B cell (primary cell): Measurements from ENCODE around the gene SYT17. TPM values are rescaled to one million over a fixed set of nuclear protein-coding genes. Genes with fewer than 3 reads are reported as not detected.

ENCODE experiments used
- ATAC-seq: fragments of 200-7000 bp; cut with Tn5 transposase; one replicate; pipeline ENCODE4 v1.10.0; 2021; ENCODE audit warnings: low read depth, mild to moderate bottlenecking, moderate number of reproducible peaks, moderate library complexity
- CTCF ChIA-PET: fragments of 350-600 bp; sonication (Branson Sonifier 250); formaldehyde crosslinking; loops from one replicate; lab custom pipeline; 2021; ENCODE audit warnings: antibody characterized with exemption, inconsistent platforms; lab: Charles Lee
- POLR2A ChIA-PET: fragments of 350-600 bp; sonication (Branson Sonifier 250); formaldehyde crosslinking; loops from one replicate; lab custom pipeline; 2021; ENCODE audit warnings: antibody characterized with exemption; lab: Charles Lee
- DNase-seq: peaks from one replicate; pipeline ENCODE4 v3.0.0; 2013
- H2AFZ ChIP-seq: 2 replicates; pipeline ENCODE4 v1.6.1; 2012; ENCODE audit warnings: mild to moderate bottlenecking, low read depth, low read length; ENCODE audit not compliant: insufficient read depth, poor library complexity, severe bottlenecking
- H3K27ac ChIP-seq, 2 donors: 1 replicate in 1 of 2; 2 replicates in 1 of 2; pipeline ENCODE4 v1.5.1; 2012 to 2013; ENCODE audit warnings: low read length in 2 of 2, mild to moderate bottlenecking in 2 of 2, moderate library complexity in 1 of 2
- H3K27me3 ChIP-seq, 4 experiments: fragments of 200-600 bp in 1 of 4; sonication (generic) in 1 of 4; replicated peaks in 1 of 4; 1 replicate in 2 of 4; 2 replicates in 2 of 4; pipeline versions ENCODE4 v1.6.1 to v1.7.0; 2013 to 2016; ENCODE audit warnings: low read length in 3 of 4, mild to moderate bottlenecking in 2 of 4, mixed read lengths in 1 of 4, moderate library complexity in 1 of 4; ENCODE audit not compliant: insufficient read depth in 4 of 4, control insufficient read depth in 3 of 4; ENCODE audit errors: control extremely low read depth in 1 of 4
- H3K36me3 ChIP-seq, 2 experiments: replicated peaks in 1 of 2; 1 replicate in 1 of 2; 2 replicates in 1 of 2; pipeline versions ENCODE4 v1.6.1 to v1.7.1; 2013; ENCODE audit warnings: low read length in 1 of 2; ENCODE audit not compliant: insufficient read depth in 2 of 2, control insufficient read depth in 1 of 2; ENCODE audit errors: control extremely low read depth in 1 of 2, extremely low read depth in 1 of 2
- H3K4me1 ChIP-seq, 2 donors: fragments of 200-600 bp in 1 of 2; sonication (generic) in 1 of 2; 1 replicate in 1 of 2; 2 replicates in 1 of 2; pipeline versions ENCODE4 v1.5.1 to v1.6.1; 2013 to 2017; ENCODE audit warnings: low read length in 2 of 2; ENCODE audit not compliant: control insufficient read depth in 2 of 2, insufficient read depth in 2 of 2
- H3K4me2 ChIP-seq: replicated peaks from 2 replicates; pipeline ENCODE3; 2012; ENCODE audit warnings: mild to moderate bottlenecking, low read depth, low read length; ENCODE audit not compliant: poor library complexity, severe bottlenecking
- H3K4me3 ChIP-seq, 5 experiments: fragments of 200-600 bp in 1 of 5; sonication (generic) in 1 of 5; 1 replicate in 3 of 5; 2 replicates in 2 of 5; pipeline versions ENCODE4 v1.5.1 to v1.7.0; 2011 to 2016; ENCODE audit warnings: low read length in 4 of 5, mild to moderate bottlenecking in 4 of 5, low read depth in 2 of 5, control low read depth in 1 of 5, moderate library complexity in 1 of 5; ENCODE audit not compliant: insufficient read depth in 1 of 5; ENCODE audit errors: control extremely low read depth in 1 of 5, extremely low read depth in 1 of 5
- H3K79me2 ChIP-seq: fragments of 200-600 bp; sonication (generic); one replicate; pipeline ENCODE4 v1.6.0; 2016; ENCODE audit warnings: low read length; ENCODE audit not compliant: control insufficient read depth, insufficient read depth
- H3K9ac ChIP-seq: fragments of 200-600 bp; sonication (generic); 2 replicates; pipeline ENCODE4 v1.6.1; 2017; ENCODE audit warnings: mild to moderate bottlenecking, low read length, moderate library complexity
- H3K9me3 ChIP-seq, 3 donors: one replicate each; pipeline versions ENCODE4 v1.6.1 to v1.7.1; 2013; ENCODE audit warnings: low read length in 2 of 3; ENCODE audit not compliant: control insufficient read depth in 2 of 3, insufficient read depth in 1 of 3; ENCODE audit errors: control extremely low read depth in 1 of 3
- H4K20me1 ChIP-seq: 2 replicates; pipeline ENCODE4 v1.6.0; 2012; ENCODE audit warnings: mild to moderate bottlenecking, low read length; ENCODE audit not compliant: insufficient read depth, control insufficient read depth, poor library complexity, severe bottlenecking
- H3K27ac Mint-ChIP-seq: one replicate; pipeline ENCODE4 v1.8.0; 2021; ENCODE audit warnings: mixed read lengths
- H3K27me3 Mint-ChIP-seq: one replicate; pipeline ENCODE4 v1.8.0; 2021; ENCODE audit warnings: mixed read lengths
- H3K4me1 Mint-ChIP-seq: one replicate; pipeline ENCODE4 v1.8.0; 2021; ENCODE audit warnings: mixed read lengths
- H3K4me3 Mint-ChIP-seq: one replicate; pipeline ENCODE4 v1.8.0; 2021; ENCODE audit warnings: mixed read lengths
- H3K9me3 Mint-ChIP-seq: one replicate; pipeline ENCODE4 v1.8.0; 2022; ENCODE audit warnings: mixed read lengths; ENCODE audit not compliant: insufficient read depth
- CTCF ChIP-seq: fragments of 200-600 bp; IDR thresholded peaks from one replicate; pipeline ENCODE4 v1.8.0; 2022; ENCODE audit warnings: antibody characterized with exemption, mild to moderate bottlenecking
- EZH2 ChIP-seq: IDR thresholded peaks from 2 replicates; pipeline ENCODE4 v1.6.1; 2012; ENCODE audit warnings: borderline replicate concordance, low read depth, mild to moderate bottlenecking, moderate library complexity, low read length; ENCODE audit not compliant: insufficient read depth, poor library complexity, severe bottlenecking
- whole genome bisulfite sequencing: methylation state at CpG from one replicate; pipeline ENCODE4 v1.1.5; 2013; ENCODE audit warnings: missing lambda C conversion rate; ENCODE audit not compliant: insufficient coverage; 5-methylcytosine and 5-hydroxymethylcytosine counted together
- intact Hi-C: fragments of 100-400 bp; cut with micrococcal nuclease; formaldehyde crosslinking; loops from one replicate; pipeline ENCODE4 v1.10.0; 2022
- polyA plus RNA-seq: library from polyadenylated mRNA; depleted of rRNA; stranded (reverse); fragments of >200 nt; gene quantifications from 2 replicates; pipeline ENCODE4 v1.2.3, GENCODE V29; 2012
- total RNA-seq, 2 donors: library from RNA; stranded (reverse); fragments of 120-200 nt in 1 of 2; gene quantifications; 1 replicate in 1 of 2; 2 replicates in 1 of 2; pipeline versions ENCODE4 v1.2.3 to v1.2.4, GENCODE V29; 2013 to 2022

SYT17 gene
- total and polyA plus RNA-seq, 2 donors (not counting 1 experiment from before 2014, with no cell fraction given) = 24.9 to 27.7 TPM

GRCh38 chr16:19166500-19166899, 1.5 kb upstream of the SYT17 start:
- no peak overlapping the region for H3K27ac ChIP-seq
- TF ChIP-seq CTCF (no peak), EZH2 (no peak)
- H3K4me3 ChIP-seq = no peak overlapping the region
- Mint-ChIP-seq H3K27me3 (peaks cover 11% of the 10 kb centered on the region), H3K27ac (no peak overlapping the region), H3K4me3 (no peak overlapping the region), H3K4me1 (peaks cover 19% of the 10 kb centered on the region), H3K9me3 (peaks cover 5% of the 10 kb centered on the region)
- no peak overlapping the region for H3K9ac ChIP-seq
- no peak for ATAC-seq
- H2AFZ ChIP-seq = no peak overlapping the region
- H3K4me2 ChIP-seq = no peak overlapping the region
- WGBS = 100% methylated on average over 1 of the region's 2 CpGs
- no peaks in the 10 kb centered on the region for H3K36me3 ChIP-seq
- intact Hi-C loops = loop anchor here (5.0 kb wide), 1 partner anchor 99 kb away; the partner anchor contains the start of gene COQ7
- H3K9me3 ChIP-seq = peaks cover 0 to 5% (median 0%) of the 10 kb centered on the region in 3 donors
- H3K4me1 ChIP-seq = peaks cover 5 to 22% of the 10 kb centered on the region in 2 donors
- peaks cover 0 to 16% (median 0%) of the 10 kb centered on the region in 4 experiments for H3K27me3 ChIP-seq
- H3K79me2 ChIP-seq = no peaks in the 10 kb centered on the region
- POLR2A ChIA-PET = no interaction called here
- no peak for DNase-seq
- CTCF ChIA-PET = interaction anchor here (0.9 to 1.7 kb wide), 5 partner anchors 47 to 337 kb away, joined by 3 to 8 read pairs (median 3); no protein-coding TSS in a partner anchor
- no peaks in the 10 kb centered on the region for H4K20me1 ChIP-seq

- Histone ChIP-seq H3K4me2 (peak overlapping the region; percentile 90), H3K4me1 (peaks cover 11 to 29% of the 10 kb centered on the region in 2 donors), H3K4me3 (peak overlapping the region in 4 of 5 experiments; percentile 50 to 69 (median 59)), H3K9me3 (peaks cover 0 to under 1% (median 0%) of the 10 kb centered on the region in 3 donors), H2AFZ (peak overlapping the region; percentile 72), H3K27me3 (peaks cover 0 to 16% (median 0%) of the 10 kb centered on the region in 4 experiments), H3K27ac (peak overlapping the region in 1 of 2 donors; percentile 3), H3K79me2 (no peaks in the 10 kb centered on the region), H3K36me3 (no peaks in the 10 kb centered on the region), H4K20me1 (no peaks in the 10 kb centered on the region), H3K9ac (peak overlapping the region; percentile 57)
- ChIA-PET CTCF (interaction anchor here (1.0 to 1.4 kb wide), 3 partner anchors 11 to 334 kb away, joined by 4 read pairs; no protein-coding TSS in a partner anchor), POLR2A (interaction anchor here (0.6 kb wide), 2 partner anchors 39 to 339 kb away, joined by 3 to 5 read pairs; no protein-coding TSS in a partner anchor)
- intact Hi-C loops = loop anchor here (5.0 kb wide), 1 partner anchor 101 kb away; the partner anchor contains the start of gene COQ7
- peak overlapping the region; percentile 85 for H3K4me3 Mint-ChIP-seq
- no peak for TF ChIP-seq CTCF
- no peak for TF ChIP-seq EZH2
- WGBS = under 1% methylated on average over 58 of the region's 68 CpGs
- H3K4me1 Mint-ChIP-seq = peaks cover 35% of the 10 kb centered on the region
- ATAC-seq (peak; percentile 31), DNase-seq (peak; percentile 65)
- H3K9me3 Mint-ChIP-seq = peaks cover under 1% of the 10 kb centered on the region
- H3K27ac Mint-ChIP-seq = peak overlapping the region; percentile 70
- peaks cover 11% of the 10 kb centered on the region for H3K27me3 Mint-ChIP-seq
Observed at GRCh38 chr16:19168371-19169081, 486 bp downstream of the SYT17 start.
